SK-N-SH (cell line): ENCODE measurements around the gene JOSD2. TPM values are rescaled to one million over a fixed set of nuclear protein-coding genes. Genes with fewer than 3 reads are reported as not detected.

Experiments used
- CTCF ChIA-PET: fragments of 300-600, 350-600 bp; formaldehyde crosslinking; extraction: SDS; loops from one replicate; lab custom pipeline; 2021; lab: Yijun Ruan, JAX
- POLR2A ChIA-PET: fragments of 350-600 bp; sonication (Branson Sonifier 250); formaldehyde crosslinking; extraction: SDS; loops from one replicate; lab custom pipeline; 2020; ENCODE audit warnings: antibody characterized with exemption, inconsistent platforms; lab: Yijun Ruan, JAX
- DNase-seq: peaks from one replicate; pipeline ENCODE4 v3.0.0; 2012
- H2AFZ ChIP-seq: fragments of 200-600 bp; sonication (generic); 2 replicates; pipeline ENCODE4 v1.8.1; 2016; ENCODE audit warnings: antibody characterized with exemption, mild to moderate bottlenecking, low read depth
- H3F3A ChIP-seq: fragments of 200-600 bp; sonication (generic); replicated peaks from 2 replicates; pipeline ENCODE3; 2016; ENCODE audit warnings: antibody characterized with exemption, mild to moderate bottlenecking; ENCODE audit not compliant: insufficient read depth
- H3K27ac ChIP-seq, 2 experiments: fragments of 200-500 bp in 1 of 2; fragments of 200-600 bp in 1 of 2; sonication (Bioruptor generic) in 1 of 2; sonication (generic), shearing (Covaris generic) in 1 of 2; 2 replicates each; pipeline versions ENCODE4 v1.5.1 to v1.6.1; 2014 to 2016; ENCODE audit warnings: low read depth in 2 of 2, inconsistent platforms in 1 of 2, low read length in 1 of 2, mild to moderate bottlenecking in 1 of 2, mixed read lengths in 1 of 2
- H3K27me3 ChIP-seq: fragments of 200-600 bp; sonication (generic), shearing (Covaris generic); 2 replicates; pipeline ENCODE4 v1.6.1; 2016; ENCODE audit warnings: mixed run types; ENCODE audit not compliant: insufficient read depth
- H3K36me3 ChIP-seq, 2 experiments: fragments of 200-500 bp in 1 of 2; fragments of 200-600 bp in 1 of 2; sonication (Bioruptor generic) in 1 of 2; sonication (generic) in 1 of 2; replicated peaks in 1 of 2; 2 replicates each; pipeline versions ENCODE3 to v1.5.1; 2014 to 2016; ENCODE audit warnings: low read length in 1 of 2, mild to moderate bottlenecking in 1 of 2; ENCODE audit not compliant: insufficient read depth in 2 of 2, control insufficient read depth in 1 of 2
- H3K4me1 ChIP-seq, 2 experiments: fragments of 200-500 bp in 1 of 2; fragments of 200-600 bp in 1 of 2; sonication (Bioruptor generic) in 1 of 2; sonication (generic), shearing (Covaris generic) in 1 of 2; 2 replicates each; pipeline versions ENCODE4 v1.5.1 to v1.6.1; 2014 to 2016; ENCODE audit warnings: low read depth in 1 of 2, low read length in 1 of 2, mixed run types in 1 of 2; ENCODE audit not compliant: insufficient read depth in 2 of 2, control insufficient read depth in 1 of 2
- H3K4me2 ChIP-seq: fragments of 200-600 bp; sonication (generic), shearing (Covaris generic); 2 replicates; pipeline ENCODE4 v1.6.1; 2017; ENCODE audit warnings: mixed run types
- H3K4me3 ChIP-seq, 2 experiments: fragments of 200-500 bp in 1 of 2; fragments of 200-600 bp in 1 of 2; sonication (Bioruptor generic) in 1 of 2; sonication (generic), shearing (Covaris generic) in 1 of 2; 2 replicates each; pipeline versions ENCODE4 v1.5.1 to v1.8.1; 2014 to 2016; ENCODE audit warnings: low read depth in 2 of 2, inconsistent platforms in 1 of 2, low read length in 1 of 2, mild to moderate bottlenecking in 1 of 2, mixed read lengths in 1 of 2, moderate library complexity in 1 of 2
- H3K79me2 ChIP-seq: fragments of 200-600 bp; sonication (generic); 2 replicates; pipeline ENCODE4 v1.8.1; 2017; ENCODE audit warnings: mild to moderate bottlenecking; ENCODE audit not compliant: insufficient read depth
- H3K9ac ChIP-seq: fragments of 200-600 bp; sonication (generic); 2 replicates; pipeline ENCODE4 v1.6.1; 2017; ENCODE audit warnings: mixed run types
- H3K9me2 ChIP-seq: fragments of 200-600 bp; sonication (generic); 2 replicates; pipeline ENCODE4 v1.6.1; 2017; ENCODE audit warnings: mixed run types
- H3K9me3 ChIP-seq: fragments of 200-600 bp; sonication (generic); 2 replicates; pipeline ENCODE4 v1.6.1; 2017; ENCODE audit warnings: mixed run types, mild to moderate bottlenecking, moderate library complexity
- H4K20me1 ChIP-seq: fragments of 200-600 bp; sonication (generic); 2 replicates; pipeline ENCODE4 v1.6.1; 2017; ENCODE audit warnings: mild to moderate bottlenecking, mixed run types; ENCODE audit not compliant: insufficient read depth
- CHD2 ChIP-seq: fragments of 150-350 bp; IDR thresholded peaks from 2 replicates; pipeline ENCODE4 v1.6.1; 2018; ENCODE audit warnings: low read length; ENCODE audit not compliant: partially characterized antibody
- CTCF ChIP-seq: fragments of 200-600 bp; sonication (generic); IDR thresholded peaks from 2 replicates; pipeline ENCODE4 v1.6.1; 2017; ENCODE audit warnings: antibody characterized with exemption, mild to moderate bottlenecking, moderate library complexity
- EP300 ChIP-seq, 2 experiments: IDR thresholded peaks; 2 replicates each; pipeline versions ENCODE4 v1.4.0 to v1.6.1; 2012; ENCODE audit warnings: borderline replicate concordance in 1 of 2, low read depth in 1 of 2, low read length in 1 of 2
- EZH2phosphoT487 ChIP-seq: fragments of 200-600 bp; sonication (generic); IDR thresholded peaks from 2 replicates; pipeline ENCODE4 v1.6.1; 2017; ENCODE audit warnings: low read depth, mixed run types, mild to moderate bottlenecking, antibody characterized with exemption, moderate library complexity, borderline replicate concordance
- FOXM1 ChIP-seq: IDR thresholded peaks from 2 replicates; pipeline ENCODE4 v1.4.0; 2012; ENCODE audit warnings: low read depth, mild to moderate bottlenecking
- GATA2 ChIP-seq: sonication (generic); formaldehyde crosslinking; IDR thresholded peaks from 2 replicates; pipeline ENCODE4 v1.5.0; 2020; ENCODE audit warnings: mild to moderate bottlenecking, missing genetic modification reagents
- IRF3 ChIP-seq: fragments of 150-350 bp; IDR thresholded peaks from 2 replicates; pipeline ENCODE4 v1.6.1; 2016; ENCODE audit warnings: mild to moderate bottlenecking, low read depth, low read length
- MAX ChIP-seq: IDR thresholded peaks from 2 replicates; pipeline ENCODE4 v1.4.0; 2012; ENCODE audit warnings: low read depth
- NFIC ChIP-seq: IDR thresholded peaks from 2 replicates; pipeline ENCODE4 v1.4.0; 2012; ENCODE audit warnings: borderline replicate concordance
- POLR2AphosphoS5 ChIP-seq: IDR thresholded peaks from 2 replicates; pipeline ENCODE4 v1.6.1; 2012; ENCODE audit warnings: low read depth, low read length
- RAD21 ChIP-seq: IDR thresholded peaks from 2 replicates; pipeline ENCODE4 v1.6.1; 2012; ENCODE audit warnings: mild to moderate bottlenecking, low read length
- RCOR1 ChIP-seq: fragments of 150-350 bp; IDR thresholded peaks from 2 replicates; pipeline ENCODE4 v1.6.1; 2017; ENCODE audit warnings: antibody characterized with exemption, low read length
- SIN3A ChIP-seq: IDR thresholded peaks from 2 replicates; pipeline ENCODE4 v1.6.1; 2012; ENCODE audit warnings: low read depth, mild to moderate bottlenecking, low read length, moderate library complexity, borderline replicate concordance
- TAF1 ChIP-seq: IDR thresholded peaks from 2 replicates; pipeline ENCODE4 v1.6.1; 2012; ENCODE audit warnings: low read depth, mild to moderate bottlenecking, low read length, moderate library complexity, borderline replicate concordance
- USF2 ChIP-seq: fragments of 150-350 bp; IDR thresholded peaks from 2 replicates; pipeline ENCODE4 v1.6.1; 2017; ENCODE audit warnings: antibody characterized with exemption, low read length, low read depth, borderline replicate concordance
- WGBS: methylation state at CpG from one replicate; pipeline ENCODE4 v1.1.6; 2017; ENCODE audit warnings: low lambda C conversion rate; 5-methylcytosine and 5-hydroxymethylcytosine counted together
- polyA plus RNA-seq, 3 experiments: library from polyadenylated mRNA; depleted of rRNA; stranded (reverse); fragments of >200 nt; gene quantifications; 2 replicates each; pipeline ENCODE4 v1.2.3, GENCODE V29; 2012

JOSD2 gene
- polyA plus RNA-seq, 1 of the 3 experiments (the other 2 are of a cell fraction): 81.2 TPM

GRCh38 chr19:50516456-50516855, 5.5 kb upstream of the JOSD2 start:
- Histone ChIP-seq H3K27me3 (no peaks in the 10 kb centered on the region), H3K79me2 (no peaks in the 10 kb centered on the region), H3K4me2 (no peak overlapping the region), H3K9me3 (no peaks in the 10 kb centered on the region), H3K36me3 (no peaks in the 10 kb centered on the region), H3K27ac (no peak overlapping the region), H2AFZ (no peak overlapping the region), H3F3A (no peaks in the 10 kb centered on the region), H3K9ac (no peak overlapping the region)
- DNase-seq: no peak
- POLR2A ChIA-PET: no interaction called here
- TF ChIP-seq NFIC (no peak), EZH2phosphoT487 (no peak), POLR2AphosphoS5 (no peak), MAX (no peak), FOXM1 (no peak), EP300 (IDR thresholded peaks at IDR 0.05; ENCODE audit: borderline replicate concordance in 1 of 2, low read depth in 1 of 2, low read length in 1 of 2) (no peak), CHD2 (no peak), RAD21 (no peak), IRF3 (no peak), GATA2 (CRISPR knock-in tag) (no peak), SIN3A (no peak), TAF1 (no peak), RCOR1 (no peak), USF2 (no peak), CTCF (no peak)
- TF ChIP-seq, all 33 proteins: peak for 0
- H4K20me1 ChIP-seq: no peaks in the 10 kb centered on the region
- 78% methylated on average over 12 of the region's 12 CpGs for WGBS
- H3K4me3 ChIP-seq: no peak overlapping the region
- H3K4me1 ChIP-seq: peaks cover 0 to 35% of the 10 kb centered on the region in 2 experiments; a peak in 1 of 4 replicates
- no peaks in the 10 kb centered on the region for H3K9me2 ChIP-seq
- CTCF ChIA-PET: interaction anchor here (2.4 to 2.7 kb wide), 2 partner anchors 22 to 40 kb away, joined by 13 to 14 read pairs; no protein-coding TSS in a partner anchor
